ENCODE results near the gene RILPL1.

DNA sequence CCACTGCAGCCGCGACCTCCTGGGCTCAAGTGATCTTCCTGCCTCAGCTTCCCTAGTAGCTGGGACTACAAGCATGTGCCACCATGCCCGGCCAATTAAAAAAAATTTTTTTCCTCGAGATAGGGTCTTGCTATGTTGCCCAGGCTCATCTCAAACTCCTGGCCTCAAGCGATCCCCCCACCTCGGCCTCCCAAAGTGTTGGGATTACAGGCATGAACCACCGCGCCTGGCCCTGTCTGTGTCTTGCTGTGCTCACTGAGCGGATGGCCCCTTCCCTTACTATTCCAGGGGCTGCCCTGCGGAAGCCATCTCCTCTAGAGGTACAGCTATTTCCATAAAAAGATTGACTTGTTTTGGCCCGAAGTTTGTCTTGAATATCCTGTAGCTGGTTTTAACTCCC, 55.5 kb downstream of the RILPL1 start:
- TF ChIP-seq POLR2A (IDR thresholded peaks at IDR 0.05; ENCODE audit: low read depth, low read length) = no peak
- TF ChIP-seq, protein P1, sequence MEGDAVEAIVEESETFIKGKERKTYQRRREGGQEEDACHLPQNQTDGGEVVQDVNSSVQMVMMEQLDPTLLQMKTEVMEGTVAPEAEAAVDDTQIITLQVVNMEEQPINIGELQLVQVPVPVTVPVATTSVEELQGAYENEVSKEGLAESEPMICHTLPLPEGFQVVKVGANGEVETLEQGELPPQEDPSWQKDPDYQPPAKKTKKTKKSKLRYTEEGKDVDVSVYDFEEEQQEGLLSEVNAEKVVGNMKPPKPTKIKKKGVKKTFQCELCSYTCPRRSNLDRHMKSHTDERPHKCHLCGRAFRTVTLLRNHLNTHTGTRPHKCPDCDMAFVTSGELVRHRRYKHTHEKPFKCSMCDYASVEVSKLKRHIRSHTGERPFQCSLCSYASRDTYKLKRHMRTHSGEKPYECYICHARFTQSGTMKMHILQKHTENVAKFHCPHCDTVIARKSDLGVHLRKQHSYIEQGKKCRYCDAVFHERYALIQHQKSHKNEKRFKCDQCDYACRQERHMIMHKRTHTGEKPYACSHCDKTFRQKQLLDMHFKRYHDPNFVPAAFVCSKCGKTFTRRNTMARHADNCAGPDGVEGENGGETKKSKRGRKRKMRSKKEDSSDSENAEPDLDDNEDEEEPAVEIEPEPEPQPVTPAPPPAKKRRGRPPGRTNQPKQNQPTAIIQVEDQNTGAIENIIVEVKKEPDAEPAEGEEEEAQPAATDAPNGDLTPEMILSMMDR (conservative IDR thresholded peaks at IDR 0.05; ENCODE audit: low read depth, low read length) = no peak
- no peak for TF ChIP-seq FOS (IDR thresholded peaks at IDR 0.05; ENCODE audit: low read depth, low read length)
- TF ChIP-seq, protein P2, sequence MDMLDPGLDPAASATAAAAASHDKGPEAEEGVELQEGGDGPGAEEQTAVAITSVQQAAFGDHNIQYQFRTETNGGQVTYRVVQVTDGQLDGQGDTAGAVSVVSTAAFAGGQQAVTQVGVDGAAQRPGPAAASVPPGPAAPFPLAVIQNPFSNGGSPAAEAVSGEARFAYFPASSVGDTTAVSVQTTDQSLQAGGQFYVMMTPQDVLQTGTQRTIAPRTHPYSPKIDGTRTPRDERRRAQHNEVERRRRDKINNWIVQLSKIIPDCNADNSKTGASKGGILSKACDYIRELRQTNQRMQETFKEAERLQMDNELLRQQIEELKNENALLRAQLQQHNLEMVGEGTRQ (IDR thresholded peaks at IDR 0.05; ENCODE audit: low read depth, low read length) = no peak
- no peak for TF ChIP-seq RAD21 (IDR thresholded peaks at IDR 0.05; ENCODE audit: low read length)
- no peak for TF ChIP-seq CHD1 (IDR thresholded peaks at IDR 0.05; ENCODE audit: low read depth, low read length)
- TF ChIP-seq, protein P3, sequence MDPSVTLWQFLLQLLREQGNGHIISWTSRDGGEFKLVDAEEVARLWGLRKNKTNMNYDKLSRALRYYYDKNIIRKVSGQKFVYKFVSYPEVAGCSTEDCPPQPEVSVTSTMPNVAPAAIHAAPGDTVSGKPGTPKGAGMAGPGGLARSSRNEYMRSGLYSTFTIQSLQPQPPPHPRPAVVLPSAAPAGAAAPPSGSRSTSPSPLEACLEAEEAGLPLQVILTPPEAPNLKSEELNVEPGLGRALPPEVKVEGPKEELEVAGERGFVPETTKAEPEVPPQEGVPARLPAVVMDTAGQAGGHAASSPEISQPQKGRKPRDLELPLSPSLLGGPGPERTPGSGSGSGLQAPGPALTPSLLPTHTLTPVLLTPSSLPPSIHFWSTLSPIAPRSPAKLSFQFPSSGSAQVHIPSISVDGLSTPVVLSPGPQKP (IDR thresholded peaks at IDR 0.05; ENCODE audit: borderline replicate concordance, low read depth, low read length) = no peak
- TF ChIP-seq BHLHE40 (IDR thresholded peaks at IDR 0.05; ENCODE audit: low read depth, low read length) = no peak
- TF ChIP-seq RFX5 (IDR thresholded peaks at IDR 0.05; ENCODE audit: low read depth, low read length) = no peak
- no peak for TF ChIP-seq RCOR1 (IDR thresholded peaks at IDR 0.05; ENCODE audit: insufficient replicate concordance, low read length)
- no peak for TF ChIP-seq SMC3 (IDR thresholded peaks at IDR 0.05; ENCODE audit: low read depth, low read length)
- TF ChIP-seq CEBPB (IDR thresholded peaks at IDR 0.05; ENCODE audit: low read depth, low read length) = no peak
